GM11168 (cell line): ENCODE measurements around the gene PTGR1.
"Not testable (repeated sequence)": the region's sequence is repeated elsewhere in the genome, so short reads cannot be mapped to it uniquely, and the experiment has no call there.

Experiments used
- in situ Hi-C: fragments of 300-500 bp; cut with MboI; formaldehyde crosslinking; loops from one replicate; pipeline ENCODE4 v1.12.0; 2022; ENCODE audit warnings: low sequenced_read_pairs; ENCODE audit not compliant: unreplicated experiment

PTGR1 gene

GRCh38 chr9:111599092-111599954 is at the start of gene PTGR1:
TSS of gene PTGR1 (minus strand) at chr9:111599647. CDS start at chr9:111597422, 2,225 bp downstream.
- in situ Hi-C loops = no loop called here

GRCh38 chr9:111649016-111649415 is 49.6 kb upstream of the PTGR1 start:
- in situ Hi-C loops = no loop called here

- in situ Hi-C loops = no loop called here
Observed at GRCh38 chr9:111648066-111648465, 48.6 kb upstream of the PTGR1 start.

GRCh38 chr9:111646417-111646816 is 47.0 kb upstream of the PTGR1 start:
- in situ Hi-C loops = no loop called here

- in situ Hi-C loops = no loop called here
Observed at GRCh38 chr9:111645806-111646205, 46.4 kb upstream of the PTGR1 start.

GRCh38 chr9:111644195-111644772 is 44.8 kb upstream of the PTGR1 start:
- in situ Hi-C loops = no loop called here

- in situ Hi-C loops = no loop called here
Observed at GRCh38 chr9:111637421-111637950, 38.0 kb upstream of the PTGR1 start.

- in situ Hi-C loops = no loop called here
Observed at GRCh38 chr9:111634860-111635259, 35.4 kb upstream of the PTGR1 start.

- in situ Hi-C loops = no loop called here
Observed at GRCh38 chr9:111633389-111633736, 33.9 kb upstream of the PTGR1 start.

GRCh38 chr9:111632695-111633388 is 33.4 kb upstream of the PTGR1 start:
- in situ Hi-C loops = no loop called here

GRCh38 chr9:111632060-111632459 is 32.6 kb upstream of the PTGR1 start:
- in situ Hi-C loops = no loop called here

- in situ Hi-C loops = no loop called here
Observed at GRCh38 chr9:111631214-111631971, 31.9 kb upstream of the PTGR1 start, which contains the start of gene DNAJC25. TSS of gene DNAJC25 (plus strand) at chr9:111631334. CDS start at chr9:111631408, 74 bp downstream.

GRCh38 chr9:111630964-111631213 is 31.4 kb upstream of the PTGR1 start:
- in situ Hi-C loops = no loop called here

GRCh38 chr9:111630182-111630963 is 30.9 kb upstream of the PTGR1 start:
- in situ Hi-C loops = no loop called here

- in situ Hi-C loops = no loop called here
Observed at GRCh38 chr9:111628411-111628810, 29.0 kb upstream of the PTGR1 start.

- in situ Hi-C loops = no loop called here
Observed at GRCh38 chr9:111627260-111627963, 28.0 kb upstream of the PTGR1 start.

GRCh38 chr9:111622626-111623025 is 23.2 kb upstream of the PTGR1 start:
- in situ Hi-C loops = no loop called here

GRCh38 chr9:111621895-111622480 is 22.5 kb upstream of the PTGR1 start:
- in situ Hi-C loops = no loop called here

GRCh38 chr9:111617349-111617748 is 17.9 kb upstream of the PTGR1 start:
- in situ Hi-C loops = not testable (repeated sequence)
